Natural killer cell (primary cell): ENCODE results near the gene PTPRT. TPM values are rescaled to one million over a fixed set of nuclear protein-coding genes. Genes with fewer than 3 reads are reported as not detected.

Experiments used
- ATAC-seq, 3 donors: fragments of 150-1000 bp in 2 of 3; fragments of 200-7000 bp in 1 of 3; cut with Tn5 transposase; 1 replicate in 1 of 3; 2 replicates in 2 of 3; pipeline ENCODE4 v1.10.0; 2021; ENCODE audit warnings: mild to moderate bottlenecking in 2 of 3, moderate library complexity in 2 of 3
- DNase-seq, 2 donors: peaks; one replicate each; pipeline versions ENCODE4 v3.0.0 to v3.0.0-alpha.2; 2013 to 2021; ENCODE audit warnings: mixed read lengths in 1 of 2
- H3K27ac ChIP-seq: one replicate; pipeline ENCODE4 v1.5.1; 2013; ENCODE audit warnings: mild to moderate bottlenecking, low read length
- H3K27me3 ChIP-seq: one replicate; pipeline ENCODE4 v1.6.1; 2013; ENCODE audit warnings: low read length; ENCODE audit not compliant: control insufficient read depth, insufficient read depth
- H3K36me3 ChIP-seq: one replicate; pipeline ENCODE4 v1.6.1; 2013; ENCODE audit warnings: low read length; ENCODE audit not compliant: control insufficient read depth, insufficient read depth
- H3K4me1 ChIP-seq: one replicate; pipeline ENCODE4 v1.6.1; 2013; ENCODE audit warnings: low read length; ENCODE audit not compliant: control insufficient read depth, insufficient read depth
- H3K4me3 ChIP-seq: one replicate; pipeline ENCODE4 v1.5.1; 2013; ENCODE audit warnings: low read length
- H3K9me3 ChIP-seq: one replicate; pipeline ENCODE4 v1.6.1; 2013; ENCODE audit warnings: low read length; ENCODE audit not compliant: control insufficient read depth, insufficient read depth
- H3K27ac Mint-ChIP-seq, 2 donors: one replicate each; pipeline ENCODE4 v1.8.0; 2022; ENCODE audit warnings: mild to moderate bottlenecking in 2 of 2, mixed read lengths in 2 of 2, moderate library complexity in 1 of 2
- H3K27me3 Mint-ChIP-seq, 2 donors: one replicate each; pipeline ENCODE4 v1.8.0; 2022; ENCODE audit warnings: low read depth in 2 of 2, mixed read lengths in 2 of 2
- H3K36me3 Mint-ChIP-seq: one replicate; pipeline ENCODE4 v1.8.0; 2022; ENCODE audit warnings: mixed read lengths
- H3K4me1 Mint-ChIP-seq, 2 donors: one replicate each; pipeline ENCODE4 v1.8.0; 2022; ENCODE audit warnings: mixed read lengths in 2 of 2
- H3K4me3 Mint-ChIP-seq: one replicate; pipeline ENCODE4 v1.8.0; 2022; ENCODE audit warnings: mild to moderate bottlenecking, moderate library complexity, mixed read lengths
- H3K9me3 Mint-ChIP-seq, 2 donors: one replicate each; pipeline ENCODE4 v1.8.0; 2022; ENCODE audit warnings: mixed read lengths in 2 of 2
- CTCF ChIP-seq: fragments of 200-600 bp; IDR thresholded peaks from one replicate; pipeline ENCODE4 v1.8.0; 2022; ENCODE audit warnings: antibody characterized with exemption
- WGBS: methylation state at CpG from one replicate; pipeline ENCODE4 v1.1.7; 2013; ENCODE audit warnings: missing lambda C conversion rate; ENCODE audit not compliant: insufficient coverage; 5-methylcytosine and 5-hydroxymethylcytosine counted together
- intact Hi-C: fragments of 100-400 bp; cut with micrococcal nuclease; formaldehyde crosslinking; loops from one replicate; pipeline ENCODE4 v1.14.2; 2022
- total RNA-seq, 4 donors: library from RNA; stranded (reverse); fragments of 120-200 nt in 1 of 4; gene quantifications; one replicate each; pipeline versions ENCODE4 v1.2.3 to v1.2.4, GENCODE V29; 2013 to 2022

The PTPRT gene
- total RNA-seq, 3 donors from 2014 or later (not counting 1 experiment from before 2014, with no cell fraction given): not detected

- Mint-ChIP-seq H3K4me1 (no peaks in the 10 kb centered on the region), H3K36me3 (no peaks in the 10 kb centered on the region), H3K27me3 (peaks cover 28 to 33% of the 10 kb centered on the region in 2 donors), H3K4me3 (no peak overlapping the region), H3K9me3 (no peaks in the 10 kb centered on the region), H3K27ac (no peak overlapping the region)
- Histone ChIP-seq H3K9me3 (no peaks in the 10 kb centered on the region), H3K4me3 (no peak overlapping the region), H3K36me3 (no peaks in the 10 kb centered on the region), H3K27ac (no peak overlapping the region), H3K27me3 (peaks cover 11% of the 10 kb centered on the region), H3K4me1 (peaks cover 4% of the 10 kb centered on the region)
- TF ChIP-seq CTCF: no peak
- 66% methylated on average over 4 of the region's 5 CpGs for WGBS
- ATAC-seq (no peak), DNase-seq (no peak)
- intact Hi-C loops: no loop called here
These were observed 6.1 kb downstream of the PTPRT start for GRCh38 chr20:43183536-43184070.

- H3K4me1 Mint-ChIP-seq: no peaks in the 10 kb centered on the region
- intact Hi-C loops: no loop called here
These were observed 11.6 kb downstream of the PTPRT start for GRCh38 chr20:43178080-43178479.

GRCh38 chr20:43176726-43177125, 13.0 kb downstream of the PTPRT start:
- Mint-ChIP-seq H3K27ac (no peak overlapping the region), H3K36me3 (no peaks in the 10 kb centered on the region), H3K4me1 (no peaks in the 10 kb centered on the region), H3K4me3 (no peak overlapping the region), H3K9me3 (no peaks in the 10 kb centered on the region), H3K27me3 (peaks cover 0 to 4% of the 10 kb centered on the region in 2 donors)
- no peaks in the 10 kb centered on the region for H3K9me3 ChIP-seq
- no peak overlapping the region for H3K4me3 ChIP-seq
- ATAC-seq (no peak), DNase-seq (no peak)
- 94% methylated on average over 1 of the region's 2 CpGs for WGBS
- no peak overlapping the region for H3K27ac ChIP-seq
- TF ChIP-seq CTCF: no peak
- no peaks in the 10 kb centered on the region for H3K4me1 ChIP-seq
- no peaks in the 10 kb centered on the region for H3K27me3 ChIP-seq
- intact Hi-C loops: no loop called here
- no peaks in the 10 kb centered on the region for H3K36me3 ChIP-seq

More at GRCh38 chr20:43178080-43178479, 11.6 kb downstream of the PTPRT start:
- Histone ChIP-seq H3K36me3 (no peaks in the 10 kb centered on the region), H3K4me3 (no peak overlapping the region), H3K27me3 (no peaks in the 10 kb centered on the region), H3K4me1 (no peaks in the 10 kb centered on the region), H3K27ac (no peak overlapping the region), H3K9me3 (no peaks in the 10 kb centered on the region)
- 0% methylated on average over 1 of the region's 2 CpGs for WGBS
- Mint-ChIP-seq H3K9me3 (no peaks in the 10 kb centered on the region), H3K27ac (no peak overlapping the region), H3K36me3 (no peaks in the 10 kb centered on the region), H3K4me3 (no peak overlapping the region), H3K27me3 (peaks cover 0 to 7% of the 10 kb centered on the region in 2 donors)
- no peak for DNase-seq
- no peak for ATAC-seq
- TF ChIP-seq CTCF: no peak

GRCh38 chr20:43171930-43172329, 17.8 kb downstream of the PTPRT start:
- no peaks in the 10 kb centered on the region for H3K36me3 Mint-ChIP-seq
- Histone ChIP-seq H3K27ac (no peak overlapping the region), H3K36me3 (no peaks in the 10 kb centered on the region), H3K9me3 (no peaks in the 10 kb centered on the region), H3K4me3 (no peak overlapping the region), H3K4me1 (no peaks in the 10 kb centered on the region), H3K27me3 (no peaks in the 10 kb centered on the region)
- DNase-seq (no peak), ATAC-seq (no peak)
- peaks cover 2 to 4% of the 10 kb centered on the region in 2 donors for H3K27me3 Mint-ChIP-seq
- H3K27ac Mint-ChIP-seq: no peak overlapping the region
- TF ChIP-seq CTCF: no peak
- 79% methylated on average over 5 of the region's 5 CpGs for WGBS
- intact Hi-C loops: no loop called here
- no peaks in the 10 kb centered on the region for H3K9me3 Mint-ChIP-seq
- H3K4me3 Mint-ChIP-seq: no peak overlapping the region
- H3K4me1 Mint-ChIP-seq: no peaks in the 10 kb centered on the region
